Endometrium (tissue), 2 donors: ENCODE results near the gene NCS1.

Experiments used
- FAIRE-seq: peaks from 2 replicates; lab custom pipeline; 2012; peaks lifted over from hg19 to GRCh38; lab: Jason Lieb, UNC
- donor health status: control.
- donor health status: control.

NCS1 gene

GRCh38 chr9:130195638-130196037, 23.4 kb downstream of the NCS1 start:
- no peak for FAIRE-seq

GRCh38 chr9:130196643-130197042, 24.4 kb downstream of the NCS1 start:
- FAIRE-seq: no peak

- FAIRE-seq: no peak
Measured at GRCh38 chr9:130197386-130197785, 25.2 kb downstream of the NCS1 start.

- no peak for FAIRE-seq
Measured at GRCh38 chr9:130197888-130198287, 25.7 kb downstream of the NCS1 start.

GRCh38 chr9:130198501-130199179, 26.4 kb downstream of the NCS1 start:
- no peak for FAIRE-seq

GRCh38 chr9:130199605-130200004, 27.4 kb downstream of the NCS1 start:
- no peak for FAIRE-seq

- FAIRE-seq: no peak
Measured at GRCh38 chr9:130200038-130200849, 28.0 kb downstream of the NCS1 start.

GRCh38 chr9:130201399-130201873, 29.2 kb downstream of the NCS1 start:
- FAIRE-seq: no peak

GRCh38 chr9:130201974-130202373, 29.8 kb downstream of the NCS1 start:
- FAIRE-seq: no peak

GRCh38 chr9:130204341-130204740, 32.1 kb downstream of the NCS1 start:
- no peak for FAIRE-seq

- no peak for FAIRE-seq
Measured at GRCh38 chr9:130204959-130205358, 32.8 kb downstream of the NCS1 start.

- FAIRE-seq: no peak
Measured at GRCh38 chr9:130205912-130206311, 33.7 kb downstream of the NCS1 start.

GRCh38 chr9:130206579-130206978, 34.4 kb downstream of the NCS1 start:
- FAIRE-seq: no peak

- no peak for FAIRE-seq
Measured at GRCh38 chr9:130207241-130207992, 35.2 kb downstream of the NCS1 start.

GRCh38 chr9:130208600-130209347, 36.6 kb downstream of the NCS1 start:
- FAIRE-seq: no peak

- no peak for FAIRE-seq
Measured at GRCh38 chr9:130209422-130209821, 37.2 kb downstream of the NCS1 start.

- FAIRE-seq: no peak
Measured at GRCh38 chr9:130211548-130212226, 39.5 kb downstream of the NCS1 start.

- no peak for FAIRE-seq
Measured at GRCh38 chr9:130212543-130213297, 40.5 kb downstream of the NCS1 start.

GRCh38 chr9:130213911-130214761, 41.9 kb downstream of the NCS1 start:
- FAIRE-seq: no peak
